VCaP (cell line): ENCODE measurements around the gene CD300A.

Experiments used
- H3K27ac ChIP-seq: fragments of 450-650 bp; 2 replicates; pipeline ENCODE4 v1.5.1; 2017
- CTCF ChIP-seq: fragments of 450-650 bp; conservative IDR thresholded peaks from 2 replicates; pipeline ENCODE4 v1.5.1; 2017; ENCODE audit warnings: mild to moderate bottlenecking, moderate library complexity

Gene CD300A

GRCh38 chr17:74427048-74427762, 39.2 kb upstream of the CD300A start:
- H3K27ac ChIP-seq = no peak overlapping the region
- TF ChIP-seq CTCF = no peak

GRCh38 chr17:74427763-74428153, 38.7 kb upstream of the CD300A start:
- TF ChIP-seq CTCF = no peak
- H3K27ac ChIP-seq = no peak overlapping the region

GRCh38 chr17:74429604-74430384, 36.6 kb upstream of the CD300A start:
- TF ChIP-seq CTCF = no peak

GRCh38 chr17:74430385-74430705, 36.1 kb upstream of the CD300A start:
- peak overlapping the region; percentile 71 for H3K27ac ChIP-seq
- no peak for TF ChIP-seq CTCF

More at GRCh38 chr17:74429604-74430384, 36.6 kb upstream of the CD300A start:
- H3K27ac ChIP-seq = peak overlapping the region; percentile 71

- TF ChIP-seq CTCF = no peak
- peak overlapping the region; percentile 71 for H3K27ac ChIP-seq
Observed at GRCh38 chr17:74430706-74431567, 35.5 kb upstream of the CD300A start.

GRCh38 chr17:74431568-74432423, 34.6 kb upstream of the CD300A start, which contains the start of gene GPRC5C:
Gene GPRC5C (plus strand): TSS chr17:74432088. CDS start chr17:74439777, 7,689 bp downstream.
- TF ChIP-seq CTCF = no peak
- peak within 1 kb of the TSS; percentile 71 for H3K27ac ChIP-seq
